Measurements from ENCODE around the gene GALC.

Gene GALC

DNA sequence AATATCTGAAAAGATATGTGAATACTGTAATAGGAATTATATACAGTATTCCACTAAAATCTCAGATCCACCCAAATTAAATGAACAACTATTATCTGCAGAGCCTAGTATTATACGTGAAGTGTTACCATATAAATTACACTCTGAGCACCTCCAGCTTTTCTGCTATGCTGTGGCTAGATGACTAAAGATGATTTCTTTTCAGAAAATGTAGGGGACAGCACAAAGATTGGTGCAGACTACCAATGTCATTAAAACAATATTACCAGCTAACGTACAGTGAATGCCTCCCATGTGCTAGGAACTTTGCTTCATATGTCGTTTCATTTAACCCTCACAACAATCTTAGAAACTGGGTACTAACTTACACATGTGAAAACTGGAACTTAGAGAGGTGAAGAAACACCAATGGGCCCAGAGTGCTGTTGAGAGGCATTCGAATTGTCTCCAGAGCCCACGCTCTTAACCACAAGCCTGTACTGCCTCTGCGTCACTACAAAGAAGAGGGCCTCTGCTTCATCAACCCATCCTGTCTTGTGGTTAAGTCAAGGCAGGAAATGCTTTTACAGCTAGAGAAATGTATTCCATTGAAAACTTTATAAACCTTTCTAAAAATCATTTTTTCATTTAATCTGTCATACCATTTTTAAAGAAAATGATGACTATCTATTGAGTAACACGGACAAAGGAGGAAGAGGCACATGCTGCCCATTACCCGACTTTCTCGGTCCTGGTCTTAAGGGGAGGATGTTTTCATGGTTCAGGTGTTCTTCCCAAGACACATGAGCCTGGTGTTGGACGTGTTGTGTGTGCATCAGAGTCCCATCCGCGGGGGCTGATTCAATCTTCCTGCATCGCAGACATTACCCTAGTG is 13.2 kb upstream of the GALC start:
- peak overlapping the region; percentile 72 for H3K4me3 ChIP-seq (ENCODE audit: insufficient read depth, low read length, poor library complexity, severe bottlenecking)
- H3K4me2 ChIP-seq (ENCODE audit: low read depth, low read length, poor library complexity, severe bottlenecking), result peak overlapping the region; percentile 92
- TF ChIP-seq EZH2phosphoT487 (conservative IDR thresholded peaks at IDR 0.05; ENCODE audit: low read length), result no peak
- TF ChIP-seq, protein P1, sequence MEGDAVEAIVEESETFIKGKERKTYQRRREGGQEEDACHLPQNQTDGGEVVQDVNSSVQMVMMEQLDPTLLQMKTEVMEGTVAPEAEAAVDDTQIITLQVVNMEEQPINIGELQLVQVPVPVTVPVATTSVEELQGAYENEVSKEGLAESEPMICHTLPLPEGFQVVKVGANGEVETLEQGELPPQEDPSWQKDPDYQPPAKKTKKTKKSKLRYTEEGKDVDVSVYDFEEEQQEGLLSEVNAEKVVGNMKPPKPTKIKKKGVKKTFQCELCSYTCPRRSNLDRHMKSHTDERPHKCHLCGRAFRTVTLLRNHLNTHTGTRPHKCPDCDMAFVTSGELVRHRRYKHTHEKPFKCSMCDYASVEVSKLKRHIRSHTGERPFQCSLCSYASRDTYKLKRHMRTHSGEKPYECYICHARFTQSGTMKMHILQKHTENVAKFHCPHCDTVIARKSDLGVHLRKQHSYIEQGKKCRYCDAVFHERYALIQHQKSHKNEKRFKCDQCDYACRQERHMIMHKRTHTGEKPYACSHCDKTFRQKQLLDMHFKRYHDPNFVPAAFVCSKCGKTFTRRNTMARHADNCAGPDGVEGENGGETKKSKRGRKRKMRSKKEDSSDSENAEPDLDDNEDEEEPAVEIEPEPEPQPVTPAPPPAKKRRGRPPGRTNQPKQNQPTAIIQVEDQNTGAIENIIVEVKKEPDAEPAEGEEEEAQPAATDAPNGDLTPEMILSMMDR (IDR thresholded peaks at IDR 0.05; ENCODE audit: insufficient read depth, low read length, poor library complexity, severe bottlenecking), result no peak
- peaks cover 20% of the 10 kb centered on the region for H3F3A ChIP-seq (ENCODE audit: insufficient read depth)
- no peaks in the 10 kb centered on the region for H4K20me1 ChIP-seq (ENCODE audit: low read depth, low read length)
- peaks cover 7% of the 10 kb centered on the region; the same call in 1 of the 2 replicates for H3K36me3 ChIP-seq (ENCODE audit: low read length)
- H3K9me2 ChIP-seq (replicated peaks; ENCODE audit: insufficient read depth, low read length), result no peaks in the 10 kb centered on the region
- no peaks in the 10 kb centered on the region for H3K27me3 ChIP-seq (ENCODE audit: low read length)
- peak overlapping the region; percentile 65 for H3K9ac ChIP-seq (ENCODE audit: low read length)
- peak overlapping the region; percentile 90 for H3K27ac ChIP-seq (ENCODE audit: low read depth, low read length)
- no peaks in the 10 kb centered on the region for H3K9me3 ChIP-seq (ENCODE audit: insufficient read depth, low read length)
- H3K79me2 ChIP-seq (ENCODE audit: insufficient read depth, low read length), result peaks cover 60% of the 10 kb centered on the region
- peak overlapping the region; percentile 4 for H2AFZ ChIP-seq (ENCODE audit: low read depth, low read length, severe bottlenecking)

DNA sequence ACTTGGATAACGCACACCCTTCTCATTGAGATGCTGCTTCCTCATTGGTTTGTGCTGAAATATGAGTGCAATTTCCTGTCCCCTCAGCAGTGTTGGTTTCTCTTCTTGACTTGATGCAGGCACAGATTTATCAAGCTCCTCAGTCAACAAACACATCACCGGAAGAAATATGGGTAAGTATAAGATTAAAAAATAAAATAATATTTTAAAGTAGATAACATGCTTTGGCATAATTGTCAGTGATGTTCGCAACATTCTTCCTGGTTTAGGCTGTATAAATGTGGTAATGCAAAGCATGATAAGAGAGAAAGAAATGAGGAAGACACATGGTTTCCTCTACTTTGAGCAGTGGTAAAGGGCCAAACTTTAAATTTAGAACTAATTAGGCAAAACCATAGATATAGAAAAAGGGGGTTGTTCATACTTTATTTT is 12.1 kb upstream of the GALC start, which contains the start of gene GPR65:
GPR65 (plus strand) TSS at position 86 of the 432 bp plus-strand sequence. CDS start 5,713 bp downstream, outside the sequence.
- peak within 1 kb of the TSS; percentile 90 for H3K27ac ChIP-seq (ENCODE audit: low read depth, low read length)
- H3K9ac ChIP-seq (ENCODE audit: low read length), result peak within 1 kb of the TSS; percentile 65
- TF ChIP-seq EZH2phosphoT487 (conservative IDR thresholded peaks at IDR 0.05; ENCODE audit: low read length), result no peak
- TF ChIP-seq, protein P1 (IDR thresholded peaks at IDR 0.05; ENCODE audit: insufficient read depth, low read length, poor library complexity, severe bottlenecking), result no peak
- H3K9me2 ChIP-seq (replicated peaks; ENCODE audit: insufficient read depth, low read length), result no peaks in the 10 kb centered on the region
- peak within 1 kb of the TSS; percentile 92 for H3K4me2 ChIP-seq (ENCODE audit: low read depth, low read length, poor library complexity, severe bottlenecking)
- peak within 1 kb of the TSS; percentile 89 for H2AFZ ChIP-seq (ENCODE audit: low read depth, low read length, severe bottlenecking)
- H4K20me1 ChIP-seq (ENCODE audit: low read depth, low read length), result no peaks in the 10 kb centered on the region
- H3K36me3 ChIP-seq (ENCODE audit: low read length), result peaks cover 2% of the 10 kb centered on the region; the same call in 1 of the 2 replicates
- H3K4me3 ChIP-seq (ENCODE audit: insufficient read depth, low read length, poor library complexity, severe bottlenecking), result peak within 1 kb of the TSS; percentile 72
- H3K27me3 ChIP-seq (ENCODE audit: low read length), result no peaks in the 10 kb centered on the region
- H3K79me2 ChIP-seq (ENCODE audit: insufficient read depth, low read length), result peaks cover 48% of the 10 kb centered on the region
- H3K9me3 ChIP-seq (ENCODE audit: insufficient read depth, low read length), result no peaks in the 10 kb centered on the region
- peaks cover 20% of the 10 kb centered on the region for H3F3A ChIP-seq (ENCODE audit: insufficient read depth)

DNA sequence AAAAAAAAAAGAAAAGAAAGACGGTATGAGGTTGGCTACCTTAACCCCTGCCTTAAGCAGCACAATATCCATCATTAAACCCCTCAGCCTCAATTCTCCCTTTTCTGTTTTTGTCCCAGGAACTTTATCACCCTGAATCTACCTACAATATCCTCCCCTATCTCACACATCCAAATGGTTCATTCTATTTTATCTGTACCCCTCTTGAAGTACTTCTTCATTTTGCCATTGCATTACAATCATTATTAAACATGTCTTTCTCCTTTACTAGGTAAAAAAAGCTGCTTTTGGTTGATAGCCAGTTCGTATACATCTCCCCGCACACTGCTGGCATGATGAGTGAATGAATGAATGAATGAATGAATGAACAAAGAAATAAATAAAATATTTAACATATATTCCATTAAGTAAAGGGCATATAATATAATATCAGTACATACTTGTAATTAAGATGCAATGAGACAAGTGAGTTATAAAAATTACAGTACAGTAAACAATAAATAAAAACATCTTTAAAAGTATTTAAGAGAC is 11.6 kb upstream of the GALC start:
- H3K27me3 ChIP-seq (ENCODE audit: low read length), result no peaks in the 10 kb centered on the region
- H3K4me3 ChIP-seq (ENCODE audit: insufficient read depth, low read length, poor library complexity, severe bottlenecking), result peak overlapping the region; percentile 72
- no peaks in the 10 kb centered on the region for H4K20me1 ChIP-seq (ENCODE audit: low read depth, low read length)
- H3K79me2 ChIP-seq (ENCODE audit: insufficient read depth, low read length), result peaks cover 43% of the 10 kb centered on the region
- TF ChIP-seq, protein P1 (IDR thresholded peaks at IDR 0.05; ENCODE audit: insufficient read depth, low read length, poor library complexity, severe bottlenecking), result no peak
- no peak for TF ChIP-seq EZH2phosphoT487 (conservative IDR thresholded peaks at IDR 0.05; ENCODE audit: low read length)
- peak overlapping the region; percentile 89 for H2AFZ ChIP-seq (ENCODE audit: low read depth, low read length, severe bottlenecking)
- H3K27ac ChIP-seq (ENCODE audit: low read depth, low read length), result peak overlapping the region; percentile 90
- no peaks in the 10 kb centered on the region for H3K9me2 ChIP-seq (replicated peaks; ENCODE audit: insufficient read depth, low read length)
- peak overlapping the region; percentile 65 for H3K9ac ChIP-seq (ENCODE audit: low read length)
- no peaks in the 10 kb centered on the region for H3K36me3 ChIP-seq (ENCODE audit: low read length)
- peak overlapping the region; percentile 92 for H3K4me2 ChIP-seq (ENCODE audit: low read depth, low read length, poor library complexity, severe bottlenecking)
- H3K9me3 ChIP-seq (ENCODE audit: insufficient read depth, low read length), result no peaks in the 10 kb centered on the region
- H3F3A ChIP-seq (ENCODE audit: insufficient read depth), result peaks cover 20% of the 10 kb centered on the region
